Panc1 (cell line): ENCODE measurements around the gene FOXK2. TPM values are rescaled to one million over a fixed set of nuclear protein-coding genes. Genes with fewer than 3 reads are reported as not detected.

Source experiments
- ATAC-seq: fragments of 200-7000 bp; cut with Tn5 transposase; 2 replicates; pipeline ENCODE4 v1.9.1; 2020; ENCODE audit warnings: mild to moderate bottlenecking, moderate library complexity
- BruUV-seq: library from RNA; stranded (reverse); fragments of 400-500 nt; replicated peaks from 2 replicates; lab custom pipeline; 2021; lab: Mats Ljungman, UMichigan
- CTCF ChIA-PET: fragments of 300-600 bp; sonication (Branson Sonifier 250); formaldehyde crosslinking; loops from one replicate; lab custom pipeline; 2022; ENCODE audit warnings: antibody characterized with exemption; lab: Charles Lee
- POLR2A ChIA-PET: fragments of 300-600 bp; sonication (Branson Sonifier 250); formaldehyde crosslinking; loops from one replicate; lab custom pipeline; 2022; ENCODE audit warnings: antibody characterized with exemption; lab: Charles Lee
- DNase-seq: peaks from one replicate; pipeline ENCODE4 v3.0.0-alpha.2; 2010; ENCODE audit warnings: low read depth, low spot score
- H3K27ac ChIP-seq: 2 replicates; pipeline ENCODE4 v1.5.1; 2011; ENCODE audit warnings: mild to moderate bottlenecking, low read length, inconsistent platforms
- H3K27me3 ChIP-seq: fragments of 200-500 bp; sonication (Bioruptor generic); 2 replicates; pipeline ENCODE4 v1.6.0; 2014; ENCODE audit warnings: low read length, inconsistent platforms; ENCODE audit not compliant: control insufficient read depth, insufficient read depth
- H3K36me3 ChIP-seq: fragments of 200-500 bp; sonication (Bioruptor generic); 2 replicates; pipeline ENCODE4 v1.5.1; 2014; ENCODE audit warnings: inconsistent platforms, mild to moderate bottlenecking, low read length, moderate library complexity; ENCODE audit not compliant: control insufficient read depth, insufficient read depth
- H3K4me1 ChIP-seq: 2 replicates; pipeline ENCODE4 v1.5.1; 2011; ENCODE audit warnings: inconsistent platforms, mild to moderate bottlenecking, low read length, moderate library complexity; ENCODE audit not compliant: control insufficient read depth, insufficient read depth
- H3K4me3 ChIP-seq, 2 experiments: 2 replicates each; pipeline ENCODE4 v1.5.1; 2011 to 2012; ENCODE audit warnings: low read depth in 2 of 2, low read length in 2 of 2, mild to moderate bottlenecking in 2 of 2, inconsistent platforms in 1 of 2, moderate library complexity in 1 of 2
- H3K9me3 ChIP-seq: fragments of 200-500 bp; sonication (Bioruptor generic); 2 replicates; pipeline ENCODE4 v1.5.1; 2014; ENCODE audit warnings: low read depth, mild to moderate bottlenecking, inconsistent platforms, low read length, moderate library complexity; ENCODE audit not compliant: control insufficient read depth, insufficient read depth
- POLR2AphosphoS5 ChIP-seq: IDR thresholded peaks from 2 replicates; pipeline ENCODE4 v1.6.1; 2012; ENCODE audit warnings: mild to moderate bottlenecking, low read depth, low read length, moderate library complexity
- SIN3A ChIP-seq: IDR thresholded peaks from 2 replicates; pipeline ENCODE4 v1.6.1; 2012; ENCODE audit warnings: low read depth, mild to moderate bottlenecking, low read length, moderate library complexity, borderline replicate concordance; ENCODE audit not compliant: insufficient read depth
- TCF7L2 ChIP-seq: IDR thresholded peaks from 2 replicates; pipeline ENCODE4 v1.6.1; 2011; ENCODE audit warnings: mild to moderate bottlenecking, low read depth, low read length, inconsistent platforms
- in situ Hi-C: cut with HindIII; loops from 2 replicates; pipeline ENCODE4 v1.10.0; 2016; ENCODE audit warnings: low sequenced_read_pairs, low pct_unique_long_range_greater_than_20kb
- intact Hi-C: fragments of 100-400 bp; cut with micrococcal nuclease; formaldehyde crosslinking; loops from one replicate; pipeline ENCODE4 v1.10.0; 2022; ENCODE audit not compliant: unreplicated experiment
- total RNA-seq: library from RNA; stranded (reverse); gene quantifications from one replicate; pipeline ENCODE4 v1.2.1, GENCODE V29; 2021; ENCODE audit not compliant: unreplicated experiment
- TF ChIP-seq, protein P1 (sequence below): fragments of 450-650 bp; IDR thresholded peaks from 2 replicates; pipeline ENCODE4 v1.5.1; 2017; ENCODE audit warnings: mild to moderate bottlenecking
- TF ChIP-seq, protein P2 (sequence below), 2 experiments: IDR thresholded peaks; 2 replicates each; pipeline ENCODE4 v1.6.1; 2011 to 2012; ENCODE audit warnings: low read depth in 2 of 2, control low read depth in 1 of 2, low read length in 1 of 2, mild to moderate bottlenecking in 1 of 2, moderate library complexity in 1 of 2; ENCODE audit not compliant: insufficient read depth in 1 of 2

The FOXK2 gene
- total RNA-seq, 1 experiment from 2014 or later, result 143 TPM

DNA sequence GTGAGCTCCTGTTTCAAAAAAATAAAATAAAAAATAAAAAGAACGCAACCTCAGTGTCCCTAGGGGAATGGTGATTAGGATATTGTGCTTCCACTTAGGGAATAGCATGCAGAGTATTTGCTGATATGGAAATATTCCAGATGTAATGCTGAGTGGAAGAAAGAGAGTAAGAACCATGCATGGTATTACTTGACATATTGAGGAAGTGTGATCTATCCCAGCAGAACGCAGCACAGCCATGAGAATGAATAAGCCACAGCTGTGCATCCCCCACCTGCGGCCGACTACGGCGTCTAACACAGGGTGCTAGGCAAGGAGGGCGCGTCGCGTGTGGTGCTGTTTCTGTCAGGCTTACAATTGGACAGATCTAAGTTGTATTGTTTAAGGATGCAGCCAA is 49.5 kb downstream of the FOXK2 start:
- in situ Hi-C loops, result no loop called here
- peaks cover 10% of the 10 kb centered on the region; the same call in 1 of the 2 replicates for H3K36me3 ChIP-seq
- DNase-seq (no peak), ATAC-seq (no peak)
- H3K4me3 ChIP-seq, result no peak overlapping the region
- no peak overlapping the region for H3K27ac ChIP-seq
- ChIA-PET CTCF (no interaction called here), POLR2A (no interaction called here)
- H3K4me1 ChIP-seq, result peaks cover 3% of the 10 kb centered on the region; the same call in 1 of the 2 replicates
- TF ChIP-seq TCF7L2 (no peak), POLR2AphosphoS5 (no peak), SIN3A (no peak)
- TF ChIP-seq, protein P1, sequence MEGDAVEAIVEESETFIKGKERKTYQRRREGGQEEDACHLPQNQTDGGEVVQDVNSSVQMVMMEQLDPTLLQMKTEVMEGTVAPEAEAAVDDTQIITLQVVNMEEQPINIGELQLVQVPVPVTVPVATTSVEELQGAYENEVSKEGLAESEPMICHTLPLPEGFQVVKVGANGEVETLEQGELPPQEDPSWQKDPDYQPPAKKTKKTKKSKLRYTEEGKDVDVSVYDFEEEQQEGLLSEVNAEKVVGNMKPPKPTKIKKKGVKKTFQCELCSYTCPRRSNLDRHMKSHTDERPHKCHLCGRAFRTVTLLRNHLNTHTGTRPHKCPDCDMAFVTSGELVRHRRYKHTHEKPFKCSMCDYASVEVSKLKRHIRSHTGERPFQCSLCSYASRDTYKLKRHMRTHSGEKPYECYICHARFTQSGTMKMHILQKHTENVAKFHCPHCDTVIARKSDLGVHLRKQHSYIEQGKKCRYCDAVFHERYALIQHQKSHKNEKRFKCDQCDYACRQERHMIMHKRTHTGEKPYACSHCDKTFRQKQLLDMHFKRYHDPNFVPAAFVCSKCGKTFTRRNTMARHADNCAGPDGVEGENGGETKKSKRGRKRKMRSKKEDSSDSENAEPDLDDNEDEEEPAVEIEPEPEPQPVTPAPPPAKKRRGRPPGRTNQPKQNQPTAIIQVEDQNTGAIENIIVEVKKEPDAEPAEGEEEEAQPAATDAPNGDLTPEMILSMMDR, result no peak
- TF ChIP-seq, protein P2, sequence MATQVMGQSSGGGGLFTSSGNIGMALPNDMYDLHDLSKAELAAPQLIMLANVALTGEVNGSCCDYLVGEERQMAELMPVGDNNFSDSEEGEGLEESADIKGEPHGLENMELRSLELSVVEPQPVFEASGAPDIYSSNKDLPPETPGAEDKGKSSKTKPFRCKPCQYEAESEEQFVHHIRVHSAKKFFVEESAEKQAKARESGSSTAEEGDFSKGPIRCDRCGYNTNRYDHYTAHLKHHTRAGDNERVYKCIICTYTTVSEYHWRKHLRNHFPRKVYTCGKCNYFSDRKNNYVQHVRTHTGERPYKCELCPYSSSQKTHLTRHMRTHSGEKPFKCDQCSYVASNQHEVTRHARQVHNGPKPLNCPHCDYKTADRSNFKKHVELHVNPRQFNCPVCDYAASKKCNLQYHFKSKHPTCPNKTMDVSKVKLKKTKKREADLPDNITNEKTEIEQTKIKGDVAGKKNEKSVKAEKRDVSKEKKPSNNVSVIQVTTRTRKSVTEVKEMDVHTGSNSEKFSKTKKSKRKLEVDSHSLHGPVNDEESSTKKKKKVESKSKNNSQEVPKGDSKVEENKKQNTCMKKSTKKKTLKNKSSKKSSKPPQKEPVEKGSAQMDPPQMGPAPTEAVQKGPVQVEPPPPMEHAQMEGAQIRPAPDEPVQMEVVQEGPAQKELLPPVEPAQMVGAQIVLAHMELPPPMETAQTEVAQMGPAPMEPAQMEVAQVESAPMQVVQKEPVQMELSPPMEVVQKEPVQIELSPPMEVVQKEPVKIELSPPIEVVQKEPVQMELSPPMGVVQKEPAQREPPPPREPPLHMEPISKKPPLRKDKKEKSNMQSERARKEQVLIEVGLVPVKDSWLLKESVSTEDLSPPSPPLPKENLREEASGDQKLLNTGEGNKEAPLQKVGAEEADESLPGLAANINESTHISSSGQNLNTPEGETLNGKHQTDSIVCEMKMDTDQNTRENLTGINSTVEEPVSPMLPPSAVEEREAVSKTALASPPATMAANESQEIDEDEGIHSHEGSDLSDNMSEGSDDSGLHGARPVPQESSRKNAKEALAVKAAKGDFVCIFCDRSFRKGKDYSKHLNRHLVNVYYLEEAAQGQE (IDR thresholded peaks at IDR 0.05; ENCODE audit: insufficient read depth in 1 of 2, low read depth in 2 of 2, low read length in 1 of 2), result no peak
- TSS peak; percentile 23 for BruUV-seq
- intact Hi-C loops, result no loop called here
- H3K27me3 ChIP-seq, result no peaks in the 10 kb centered on the region
- H3K9me3 ChIP-seq, result no peaks in the 10 kb centered on the region

DNA sequence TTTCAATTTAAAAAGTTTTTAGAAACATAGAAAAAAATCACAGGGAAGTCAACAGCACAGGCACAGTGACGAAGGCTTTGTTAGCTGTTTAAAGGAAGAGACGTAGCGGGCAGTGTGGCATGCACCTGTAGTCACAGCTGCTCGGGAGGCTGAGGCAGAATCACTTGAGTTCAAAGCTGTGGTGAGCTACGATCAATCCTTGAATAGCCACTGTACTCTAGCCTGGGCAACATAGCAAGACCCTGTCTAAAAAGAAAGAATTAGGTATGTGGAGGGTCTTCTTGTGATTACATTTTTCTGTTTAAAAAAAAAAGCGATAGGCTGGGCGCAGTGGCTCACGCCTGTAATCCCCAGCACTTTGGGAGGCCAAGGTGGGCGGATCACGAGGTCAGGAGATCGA is 50.1 kb downstream of the FOXK2 start:
- no TSS peak for BruUV-seq
- H3K9me3 ChIP-seq, result no peaks in the 10 kb centered on the region
- in situ Hi-C loops, result no loop called here
- H3K27ac ChIP-seq, result no peak overlapping the region
- H3K4me1 ChIP-seq, result peaks cover 3% of the 10 kb centered on the region; the same call in 1 of the 2 replicates
- DNase-seq (no peak), ATAC-seq (no peak)
- TF ChIP-seq POLR2AphosphoS5, result no peak
- no peak for TF ChIP-seq SIN3A
- TF ChIP-seq TCF7L2, result no peak
- TF ChIP-seq, protein P2 (IDR thresholded peaks at IDR 0.05; ENCODE audit: insufficient read depth in 1 of 2, low read depth in 2 of 2, low read length in 1 of 2), result no peak
- TF ChIP-seq, protein P1, result no peak
- peaks cover 11% of the 10 kb centered on the region for H3K36me3 ChIP-seq
- ChIA-PET POLR2A (no interaction called here), CTCF (no interaction called here)
- intact Hi-C loops, result no loop called here
- no peaks in the 10 kb centered on the region for H3K27me3 ChIP-seq
- H3K4me3 ChIP-seq, result no peak overlapping the region
